Fibroblast of the aortic adventitia (primary cell): ENCODE results near the gene ACSM2B. TPM values are rescaled to one million over a fixed set of nuclear protein-coding genes. Genes with fewer than 3 reads are reported as not detected.
"Not testable (repeated sequence)": the region's sequence is repeated elsewhere in the genome, so short reads cannot be mapped to it uniquely, and the experiment has no call there.

Source experiments
- DNase-seq: peaks from one replicate; pipeline ENCODE4 v3.0.0-alpha.2; 2010; ENCODE audit warnings: low read depth
- H3K4me3 ChIP-seq: 2 replicates; pipeline ENCODE4 v1.5.1; 2011; ENCODE audit warnings: low read depth, mild to moderate bottlenecking, control low read depth, low read length, moderate library complexity
- CTCF ChIP-seq: IDR thresholded peaks from 2 replicates; pipeline ENCODE4 v1.5.1; 2011; ENCODE audit warnings: mild to moderate bottlenecking, low read length, control low read depth, inconsistent platforms; ENCODE audit not compliant: insufficient read depth
- small RNA-seq: library from RNA; depleted of rRNA; stranded (forward); fragments of <200 nt; gene quantifications from one replicate; pipeline ENCODE3, GENCODE V24; 2012
- total RNA-seq: library from RNA; depleted of rRNA; stranded (reverse); fragments of >200 nt; gene quantifications from 2 replicates; pipeline ENCODE4 v1.2.3, GENCODE V29; 2012; ENCODE audit warnings: low replicate concordance

The ACSM2B gene
- total RNA-seq, 1 donor = not detected

DNA sequence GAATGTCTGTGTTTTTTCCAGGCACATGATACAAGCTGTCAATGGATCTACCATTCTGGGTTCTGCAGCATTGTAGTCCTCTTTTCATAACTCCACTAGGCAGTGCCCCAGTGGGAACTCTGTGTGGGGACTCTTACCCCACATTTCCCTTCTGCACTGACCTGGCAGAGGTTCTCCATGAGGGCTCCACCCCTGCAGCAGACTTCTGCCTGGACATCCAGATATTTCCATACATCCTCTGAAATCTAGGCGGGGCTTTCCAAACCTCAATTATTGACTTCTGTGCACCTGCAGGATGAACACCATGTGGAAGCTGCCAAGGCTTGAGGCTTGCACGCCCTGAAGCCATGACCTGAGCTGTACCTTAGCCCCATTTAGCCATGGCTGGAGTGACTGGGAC is 68.9 kb downstream of the ACSM2B start:
- no peak overlapping the region for H3K4me3 ChIP-seq
- no peak for DNase-seq
- TF ChIP-seq CTCF = no peak

DNA sequence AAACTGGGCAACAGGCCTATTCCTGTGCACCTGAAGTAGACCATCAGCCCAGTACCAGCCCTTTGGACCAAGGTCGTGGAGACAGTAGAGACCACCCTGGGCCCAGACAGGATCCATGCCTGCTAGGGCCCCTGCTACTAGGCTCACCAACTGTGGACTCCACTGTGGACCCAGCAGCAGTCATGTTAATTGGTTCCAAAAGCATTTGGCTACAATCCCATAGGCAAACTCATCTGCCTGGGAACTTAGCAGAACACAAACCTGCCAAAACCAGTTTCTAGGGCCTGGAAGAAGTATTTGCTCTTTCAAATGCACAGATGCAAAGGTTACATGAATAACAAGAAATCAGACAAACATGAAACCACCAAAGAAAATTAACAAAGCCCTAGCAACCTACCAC is 71.7 kb downstream of the ACSM2B start:
- DNase-seq = no peak
- TF ChIP-seq CTCF = no peak
- H3K4me3 ChIP-seq = no peak overlapping the region

DNA sequence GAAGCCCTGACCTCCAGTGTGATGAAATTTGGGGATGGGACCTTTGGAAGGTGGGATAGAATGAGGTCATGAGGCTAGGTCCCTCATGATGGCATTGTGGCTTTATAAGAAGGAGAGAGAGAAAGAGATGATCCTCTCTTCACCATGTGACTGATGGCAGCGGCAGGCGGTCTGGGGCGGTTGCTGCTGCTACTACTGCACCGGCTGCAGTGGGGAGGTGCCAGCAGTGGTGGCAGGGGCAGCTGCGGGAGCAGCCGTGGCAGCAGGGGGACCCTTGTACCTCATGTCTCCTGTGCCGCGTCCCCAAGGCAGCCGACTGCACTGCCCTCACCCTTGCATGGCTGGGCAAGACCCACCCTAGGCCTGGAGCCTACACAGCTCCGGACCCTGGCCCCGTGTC is 84.7 kb downstream of the ACSM2B start:
- H3K4me3 ChIP-seq, DNase-seq: not testable (repeated sequence)

GRCh38 chr16:20490994-20491393 is 85.2 kb downstream of the ACSM2B start:
- DNase-seq, H3K4me3 ChIP-seq: not testable (repeated sequence)

Small RNA genes lying within 50 kb of the gene (small RNA-seq; reads per million reads assigned to genes)
- gene AC141273.3 = not detected

Other genes with a start within 250 kb of the ACSM2B start
- gene GP2, start 248.9 kb downstream of the ACSM2B start, total RNA-seq = not detected in 2 replicates
- not detected in 2 replicates for gene UMOD, start 223.7 kb downstream of the ACSM2B start, total RNA-seq
- not detected in 2 replicates for gene PDILT, start 171.6 kb downstream of the ACSM2B start, total RNA-seq
- gene ACSM5, start 166.8 kb downstream of the ACSM2B start, total RNA-seq = not detected in 2 replicates
- gene ACSM2A, start 124.8 kb downstream of the ACSM2B start, total RNA-seq = not detected in 2 replicates
- gene ACSM1, start 121.3 kb upstream of the ACSM2B start, total RNA-seq = not detected in 2 replicates
- 17.3 and 58.2 TPM in 2 replicates for gene THUMPD1, start 165.5 kb upstream of the ACSM2B start, total RNA-seq
- 0.27 and 0.65 TPM in 2 replicates for gene ACSM3, start 187.6 kb upstream of the ACSM2B start, total RNA-seq
- 13.7 and 32.7 TPM in 2 replicates for gene ERI2, start 230.1 kb upstream of the ACSM2B start, total RNA-seq
- 5.2 and 12.4 TPM in 2 replicates for gene REXO5, start 230.2 kb upstream of the ACSM2B start, total RNA-seq